A673 (cell line): Measurements from ENCODE around the gene BACH2. TPM values are rescaled to one million over a fixed set of nuclear protein-coding genes. Genes with fewer than 3 reads are reported as not detected.

Experiments
- BruUV-seq: library from RNA; stranded (reverse); fragments of 400-500 nt; replicated peaks from 2 replicates; lab custom pipeline; 2021; lab: Mats Ljungman, UMichigan
- CTCF ChIA-PET: fragments of 300-600 bp; sonication (Branson Sonifier 250); formaldehyde crosslinking; loops from one replicate; lab custom pipeline; 2022; ENCODE audit warnings: antibody characterized with exemption; lab: Charles Lee
- POLR2A ChIA-PET: fragments of 300-600 bp; sonication (Branson Sonifier 250); formaldehyde crosslinking; loops from one replicate; lab custom pipeline; 2022; ENCODE audit warnings: antibody characterized with exemption; ENCODE audit not compliant: low non-redundant PET; lab: Charles Lee
- DNase-seq: peaks from one replicate; pipeline ENCODE4 v3.0.0-alpha.2; 2015; ENCODE audit warnings: low spot score
- H3K27ac ChIP-seq: fragments of 200-600 bp; sonication (generic); 2 replicates; pipeline ENCODE4 v1.5.1; 2016; ENCODE audit warnings: mixed run types, low read depth, mild to moderate bottlenecking, mixed read lengths, antibody characterized with exemption, low read length; ENCODE audit not compliant: poor library complexity, severe bottlenecking
- H3K27me3 ChIP-seq: fragments of 200-600 bp; sonication (generic); replicated peaks from 2 replicates; pipeline ENCODE4 v1.6.1; 2017; ENCODE audit warnings: mixed run types, low read depth, mild to moderate bottlenecking, mixed read lengths, antibody characterized with exemption, low read length; ENCODE audit not compliant: insufficient read depth, poor library complexity
- H3K36me3 ChIP-seq: fragments of 200-600 bp; sonication (generic); 2 replicates; pipeline ENCODE4 v1.6.1; 2016; ENCODE audit warnings: mixed run types, mild to moderate bottlenecking, mixed read lengths, antibody characterized with exemption, low read length; ENCODE audit not compliant: insufficient read depth, poor library complexity, severe bottlenecking
- H3K4me1 ChIP-seq: fragments of 200-600 bp; sonication (generic); 2 replicates; pipeline ENCODE4 v1.6.1; 2017; ENCODE audit warnings: mixed run types, mild to moderate bottlenecking, mixed read lengths, antibody characterized with exemption, low read length; ENCODE audit not compliant: insufficient read depth, poor library complexity, severe bottlenecking
- H3K4me3 ChIP-seq: fragments of 200-600 bp; sonication (generic); 2 replicates; pipeline ENCODE4 v1.5.1; 2016; ENCODE audit warnings: low read depth, mixed run types, mild to moderate bottlenecking, mixed read lengths, low read length; ENCODE audit not compliant: poor library complexity, severe bottlenecking
- H3K9me3 ChIP-seq: fragments of 200-600 bp; sonication (generic); 2 replicates; pipeline ENCODE4 v1.6.1; 2016; ENCODE audit warnings: mixed run types, low read depth, mild to moderate bottlenecking, mixed read lengths, antibody characterized with exemption, low read length; ENCODE audit not compliant: poor library complexity, severe bottlenecking
- EZH2 ChIP-seq: fragments of 200-600 bp; sonication (generic); IDR thresholded peaks from 2 replicates; pipeline ENCODE4 v1.6.1; 2017; ENCODE audit warnings: borderline replicate concordance, low read depth, mild to moderate bottlenecking, mixed read lengths, antibody characterized with exemption, low read length; ENCODE audit not compliant: poor library complexity, severe bottlenecking
- intact Hi-C: fragments of 100-400 bp; cut with micrococcal nuclease; formaldehyde crosslinking; loops from one replicate; pipeline ENCODE4 v1.10.0; 2022; ENCODE audit not compliant: unreplicated experiment
- total RNA-seq: library from RNA; stranded (reverse); gene quantifications from 2 replicates; pipeline ENCODE4 v1.2.3, GENCODE V29; 2021
- TF ChIP-seq, protein P1 (sequence below): fragments of 300-800, 200-600 bp; sonication (generic); conservative IDR thresholded peaks from 2 replicates; pipeline ENCODE4 v1.5.1; 2017; ENCODE audit warnings: low read depth, mild to moderate bottlenecking, antibody characterized with exemption, low read length, moderate library complexity, mixed read lengths

The BACH2 gene
- total RNA-seq, 1 experiment from 2014 or later = 0.37 TPM

DNA sequence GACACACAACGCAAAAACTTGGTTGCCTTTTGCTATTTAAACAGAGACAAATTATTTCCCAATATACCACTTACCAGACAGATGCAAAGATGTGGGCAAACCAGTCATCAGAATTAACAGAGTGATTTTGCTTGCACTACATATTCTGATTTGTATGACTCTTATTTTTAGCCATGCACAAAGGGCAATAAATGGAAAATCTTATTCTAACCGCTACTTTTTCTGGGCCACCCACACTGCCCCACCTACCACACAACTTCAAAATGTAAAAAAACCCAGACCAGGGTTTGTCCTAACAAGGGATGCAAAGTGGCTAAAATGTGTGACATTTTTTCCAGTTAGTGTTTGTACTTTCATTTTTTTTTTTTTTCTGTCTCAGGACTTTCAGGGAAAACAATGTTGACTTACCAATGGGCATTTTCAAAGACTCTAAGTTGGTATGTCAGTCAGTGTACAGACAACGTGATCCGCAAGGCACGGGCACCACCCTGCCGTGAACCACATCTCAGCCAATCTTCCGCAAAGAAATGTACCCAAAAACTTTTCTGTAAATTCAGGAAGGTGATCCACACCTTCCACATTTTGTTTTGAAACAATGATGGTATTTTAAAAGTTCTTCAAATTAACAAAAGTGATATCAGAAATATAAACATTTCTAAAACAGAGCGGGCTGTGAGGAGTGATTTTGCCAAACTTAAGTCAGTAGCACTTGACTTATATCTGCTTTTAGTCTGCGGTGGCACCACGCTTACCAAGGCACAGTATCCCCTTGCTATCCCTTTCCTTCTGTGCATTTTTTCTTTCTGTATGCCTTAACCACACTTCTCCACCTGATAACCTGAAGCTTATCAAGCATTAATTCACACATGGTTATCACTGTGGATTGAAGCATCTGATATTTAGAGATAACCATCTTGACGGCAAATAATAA, 216.8 kb downstream of the BACH2 start:
- H3K9me3 ChIP-seq = no peaks in the 10 kb centered on the region
- H3K4me3 ChIP-seq = no peak overlapping the region
- no TSS peak for BruUV-seq
- no peaks in the 10 kb centered on the region for H3K36me3 ChIP-seq
- ChIA-PET CTCF (no interaction called here), POLR2A (no interaction called here)
- H3K4me1 ChIP-seq = no peaks in the 10 kb centered on the region
- no peak overlapping the region for H3K27ac ChIP-seq
- DNase-seq = no peak
- TF ChIP-seq, protein P1, sequence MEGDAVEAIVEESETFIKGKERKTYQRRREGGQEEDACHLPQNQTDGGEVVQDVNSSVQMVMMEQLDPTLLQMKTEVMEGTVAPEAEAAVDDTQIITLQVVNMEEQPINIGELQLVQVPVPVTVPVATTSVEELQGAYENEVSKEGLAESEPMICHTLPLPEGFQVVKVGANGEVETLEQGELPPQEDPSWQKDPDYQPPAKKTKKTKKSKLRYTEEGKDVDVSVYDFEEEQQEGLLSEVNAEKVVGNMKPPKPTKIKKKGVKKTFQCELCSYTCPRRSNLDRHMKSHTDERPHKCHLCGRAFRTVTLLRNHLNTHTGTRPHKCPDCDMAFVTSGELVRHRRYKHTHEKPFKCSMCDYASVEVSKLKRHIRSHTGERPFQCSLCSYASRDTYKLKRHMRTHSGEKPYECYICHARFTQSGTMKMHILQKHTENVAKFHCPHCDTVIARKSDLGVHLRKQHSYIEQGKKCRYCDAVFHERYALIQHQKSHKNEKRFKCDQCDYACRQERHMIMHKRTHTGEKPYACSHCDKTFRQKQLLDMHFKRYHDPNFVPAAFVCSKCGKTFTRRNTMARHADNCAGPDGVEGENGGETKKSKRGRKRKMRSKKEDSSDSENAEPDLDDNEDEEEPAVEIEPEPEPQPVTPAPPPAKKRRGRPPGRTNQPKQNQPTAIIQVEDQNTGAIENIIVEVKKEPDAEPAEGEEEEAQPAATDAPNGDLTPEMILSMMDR = no peak
- no peak for TF ChIP-seq EZH2
- intact Hi-C loops = no loop called here
- peaks cover 37% of the 10 kb centered on the region for H3K27me3 ChIP-seq

DNA sequence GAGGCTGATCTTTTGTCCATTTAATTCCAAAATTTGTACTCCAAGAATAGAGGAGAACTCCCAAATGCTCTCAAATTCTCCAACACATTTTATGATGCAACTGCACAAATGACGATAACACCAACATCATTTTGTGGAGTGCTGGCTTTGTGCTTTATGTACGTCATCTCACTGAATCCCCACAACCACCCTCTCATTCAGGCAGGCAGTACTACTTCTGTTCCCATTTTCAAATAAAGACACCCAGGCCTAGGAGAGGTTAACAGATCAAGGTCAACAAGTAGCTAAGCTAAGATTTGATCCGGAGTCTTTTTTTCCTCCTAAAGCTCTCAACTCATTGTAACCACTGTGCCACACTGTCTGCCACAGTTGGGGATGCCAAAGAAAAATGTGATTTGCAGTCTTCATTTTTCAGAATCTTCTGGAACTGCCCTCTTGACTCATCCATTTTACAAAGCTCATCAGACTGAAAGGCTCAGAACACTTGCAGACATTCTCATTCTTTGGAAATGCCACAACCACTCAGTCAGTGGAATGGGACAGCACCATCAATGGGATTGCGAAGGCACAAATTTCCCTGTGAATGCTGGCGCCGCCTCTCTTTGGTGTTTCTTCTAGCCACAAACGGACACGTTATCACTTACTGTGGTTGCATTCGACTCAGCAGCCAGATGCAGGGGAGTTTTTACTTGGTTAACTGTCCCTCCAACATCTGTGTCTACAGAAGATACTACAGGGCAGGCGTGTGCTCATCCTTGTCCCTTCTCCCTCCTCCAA, 217.9 kb downstream of the BACH2 start:
- peaks cover 49% of the 10 kb centered on the region for H3K27me3 ChIP-seq
- no peaks in the 10 kb centered on the region for H3K36me3 ChIP-seq
- H3K4me3 ChIP-seq = no peak overlapping the region
- no TSS peak for BruUV-seq
- no peaks in the 10 kb centered on the region for H3K4me1 ChIP-seq
- H3K27ac ChIP-seq = no peak overlapping the region
- intact Hi-C loops = no loop called here
- H3K9me3 ChIP-seq = no peaks in the 10 kb centered on the region
- TF ChIP-seq EZH2 = no peak
- TF ChIP-seq, protein P1 = no peak
- POLR2A ChIA-PET = no interaction called here
- DNase-seq = no peak
- CTCF ChIA-PET = no interaction called here

DNA sequence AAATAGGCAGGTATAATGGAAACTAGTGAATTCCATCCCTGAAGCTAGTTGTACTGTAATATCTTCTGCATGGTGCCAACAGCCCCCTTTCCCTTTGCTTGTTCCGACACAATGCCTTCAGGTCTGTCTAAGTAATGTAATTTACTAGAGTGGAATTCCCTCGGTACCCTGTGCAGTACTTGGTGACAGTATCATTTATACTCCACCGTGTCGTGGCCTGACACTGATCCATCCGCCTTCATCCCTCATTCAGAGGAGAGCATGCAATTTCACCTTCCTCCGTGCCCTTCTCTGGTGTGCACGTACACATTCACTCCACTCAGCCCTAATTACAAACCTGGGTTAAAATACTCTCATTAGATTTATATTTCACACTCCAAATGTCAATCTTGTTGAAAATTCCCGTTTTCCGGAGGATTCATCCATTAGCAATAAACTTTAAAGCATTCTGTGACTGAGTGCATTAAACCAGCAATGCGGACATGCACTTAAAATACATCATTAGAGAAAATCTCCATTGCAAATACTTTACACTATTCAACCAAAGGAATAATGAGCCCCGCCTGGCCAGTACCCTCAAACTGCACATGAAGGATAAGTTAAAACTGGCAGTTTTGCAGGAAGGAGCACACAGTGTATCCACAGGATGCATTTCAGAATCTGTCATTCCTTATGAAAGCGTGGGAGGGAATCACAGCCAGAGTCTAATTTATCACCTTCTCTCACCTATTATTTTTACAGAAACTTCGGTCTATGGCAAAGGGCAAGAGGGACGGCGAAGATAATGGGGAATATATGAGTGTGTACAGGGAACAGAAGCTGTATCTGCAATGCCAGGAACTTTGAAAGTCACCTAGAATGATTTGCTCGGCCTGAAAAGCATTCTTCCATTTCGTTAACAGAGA, 219.9 kb downstream of the BACH2 start:
- Histone ChIP-seq H3K4me1 (no peaks in the 10 kb centered on the region), H3K36me3 (no peaks in the 10 kb centered on the region), H3K4me3 (no peak overlapping the region), H3K27ac (no peak overlapping the region), H3K27me3 (peaks cover 59% of the 10 kb centered on the region), H3K9me3 (no peaks in the 10 kb centered on the region)
- intact Hi-C loops = no loop called here
- DNase-seq = no peak
- no TSS peak for BruUV-seq
- ChIA-PET CTCF (no interaction called here), POLR2A (no interaction called here)
- TF ChIP-seq EZH2 = no peak
- TF ChIP-seq, protein P1 = no peak
